Measurements from ENCODE around the gene CCDC92.

The CCDC92 gene

DNA sequence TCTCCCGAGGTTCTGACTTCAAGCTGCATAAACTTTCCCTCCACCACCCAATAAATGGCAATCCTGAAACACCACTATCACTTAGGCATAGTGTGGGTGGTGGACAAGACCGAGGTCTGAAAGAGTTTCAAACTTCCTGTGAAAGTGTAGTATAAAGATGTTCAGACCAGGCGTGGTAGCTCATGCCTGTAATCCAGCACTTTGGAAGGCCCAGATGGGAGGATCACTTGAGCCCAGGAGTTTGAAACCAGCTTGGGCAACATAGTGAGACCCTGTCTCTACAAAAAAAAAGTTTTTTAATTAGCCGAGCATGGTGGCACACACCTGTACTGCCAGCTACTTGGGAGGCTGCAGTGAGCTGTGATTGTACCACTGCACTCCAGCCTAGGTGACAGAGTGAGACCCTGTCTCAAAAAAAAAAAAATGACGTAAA is 61.9 kb downstream of the CCDC92 start:
- no peak for DNase-seq (ENCODE audit: low read depth in 2 of 2)

DNA sequence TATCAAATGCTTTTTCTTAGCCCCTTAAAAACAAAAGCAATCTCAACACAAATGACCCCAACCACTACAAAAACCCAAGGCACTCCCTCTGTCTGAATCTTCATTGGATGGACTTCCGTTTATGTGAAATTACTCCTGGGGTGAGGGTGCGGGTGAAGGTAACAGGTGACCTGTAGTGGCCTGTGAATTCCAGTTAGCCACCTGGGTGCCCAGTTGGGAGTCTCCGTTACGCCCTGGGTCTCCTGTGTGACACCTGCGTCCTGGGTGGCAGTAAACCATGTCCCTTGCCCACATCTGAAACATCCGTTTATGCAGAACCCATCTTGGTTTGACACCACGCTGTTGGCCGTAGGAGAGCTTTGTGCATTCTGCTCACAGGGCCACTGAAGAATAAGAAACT is 62.6 kb downstream of the CCDC92 start:
- DNase-seq (ENCODE audit: low read depth in 2 of 2) = no peak

DNA sequence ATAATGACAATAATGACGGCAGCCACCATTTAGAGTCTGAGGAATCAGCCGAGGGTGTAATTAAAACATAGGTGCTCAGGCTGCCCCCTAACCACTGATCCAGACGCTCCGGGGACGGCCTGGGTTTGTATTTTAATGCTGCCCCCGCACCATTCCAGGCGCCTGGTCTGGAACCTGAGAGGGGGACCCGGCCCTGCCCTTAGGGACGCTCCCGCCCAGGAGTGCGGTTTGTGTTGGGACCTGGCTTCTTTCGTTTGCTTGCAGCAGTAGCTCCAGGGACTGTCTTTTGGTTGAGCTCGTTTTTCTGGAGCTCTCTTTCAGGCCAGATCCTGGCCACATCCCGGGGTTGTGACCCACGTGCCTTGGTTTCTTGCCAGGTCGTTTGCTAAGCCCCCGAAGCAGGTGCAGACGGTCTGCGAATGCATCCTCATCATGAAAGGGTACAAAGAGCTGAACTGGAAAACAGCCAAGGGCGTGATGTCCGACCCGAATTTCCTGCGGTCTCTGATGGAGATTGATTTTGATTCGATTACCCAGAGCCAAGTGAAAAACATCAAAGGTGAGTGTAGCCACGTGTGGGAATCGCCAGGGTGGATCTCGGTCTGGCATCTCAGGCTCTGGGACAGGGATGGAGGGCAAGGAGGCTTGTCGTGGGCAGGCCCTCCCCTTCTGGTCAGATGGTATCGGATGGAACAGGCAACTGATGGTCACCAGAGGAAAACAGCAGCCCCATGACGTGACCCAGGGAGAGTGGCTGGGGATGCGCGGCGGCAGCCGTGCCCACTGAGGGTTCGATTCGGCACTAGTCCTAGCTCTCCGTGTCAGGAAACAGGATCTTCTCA is 63.5 kb downstream of the CCDC92 start:
- DNase-seq (ENCODE audit: low read depth in 2 of 2) = no peak

DNA sequence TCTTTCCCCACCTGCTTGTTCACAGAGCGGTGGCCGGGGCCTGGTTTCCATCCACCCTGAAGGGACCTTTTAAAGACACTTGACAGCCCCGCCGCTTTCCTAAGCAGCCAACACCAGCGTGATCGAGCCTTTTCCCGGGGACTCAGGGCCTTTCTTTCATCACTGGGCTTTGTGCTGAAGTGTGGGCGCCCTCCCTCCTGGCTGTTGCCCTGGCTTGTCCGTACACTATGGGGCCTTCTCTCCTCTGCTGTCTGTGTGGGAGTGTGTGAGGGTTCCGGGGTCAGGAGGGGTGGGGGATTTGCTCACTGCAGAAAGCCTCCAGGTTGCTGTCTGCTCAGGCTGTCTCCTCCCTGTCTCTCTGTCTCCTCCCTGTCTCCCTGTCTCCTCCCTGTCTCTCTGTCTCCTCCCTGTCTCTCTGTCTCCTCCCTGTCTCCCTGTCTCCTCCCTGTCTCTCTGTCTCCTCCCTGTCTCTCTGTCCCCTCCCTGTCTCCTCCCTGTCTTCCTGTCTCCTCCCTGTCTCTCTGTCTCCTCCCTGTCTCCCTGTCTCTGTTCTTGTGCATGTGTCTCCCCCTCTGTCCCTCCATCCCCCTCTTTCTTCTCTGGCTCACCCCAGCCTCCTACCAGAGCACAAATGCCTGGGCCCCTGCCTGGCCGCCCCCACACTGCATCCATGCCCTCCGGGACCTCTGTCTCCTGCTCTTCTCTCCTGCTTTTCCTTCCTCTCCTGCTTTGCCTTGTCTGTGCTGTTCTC is 64.7 kb downstream of the CCDC92 start:
- no peak for DNase-seq (ENCODE audit: low read depth in 2 of 2)

DNA sequence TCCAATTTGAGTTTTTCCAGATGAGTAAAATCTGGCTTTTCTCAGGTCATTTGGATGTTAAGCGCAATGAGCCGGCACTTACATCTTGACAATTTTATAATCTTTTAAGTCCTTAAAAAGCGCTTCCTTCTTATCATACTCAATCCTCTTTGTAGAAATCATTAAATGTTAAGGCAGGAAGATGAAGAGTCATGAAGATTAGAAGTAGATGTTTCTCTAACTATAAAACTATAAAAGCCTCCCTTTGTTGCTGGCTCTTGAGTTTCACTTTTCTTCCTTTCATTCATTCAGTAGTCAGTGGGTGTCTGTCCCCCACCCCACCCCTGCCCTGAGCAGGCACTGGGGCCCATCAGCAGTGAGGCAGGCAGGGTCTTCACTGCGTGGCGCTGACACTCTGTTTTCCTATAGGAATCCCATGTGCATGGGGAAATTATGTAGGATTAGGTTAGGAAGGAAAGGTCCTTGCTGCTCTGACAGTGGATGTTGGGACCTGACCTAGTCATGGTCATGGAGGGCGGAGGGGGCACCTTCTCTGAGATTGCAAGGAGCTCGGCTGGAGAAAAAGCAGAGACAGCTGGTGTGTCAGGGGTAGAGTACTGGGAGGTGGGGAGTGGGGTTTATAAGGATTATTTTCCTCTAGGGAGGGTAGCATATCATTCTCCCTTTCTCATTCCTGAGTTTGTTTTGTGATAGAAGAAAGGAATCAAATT is 65.8 kb downstream of the CCDC92 start:
- DNase-seq (ENCODE audit: low read depth in 2 of 2) = no peak

DNA sequence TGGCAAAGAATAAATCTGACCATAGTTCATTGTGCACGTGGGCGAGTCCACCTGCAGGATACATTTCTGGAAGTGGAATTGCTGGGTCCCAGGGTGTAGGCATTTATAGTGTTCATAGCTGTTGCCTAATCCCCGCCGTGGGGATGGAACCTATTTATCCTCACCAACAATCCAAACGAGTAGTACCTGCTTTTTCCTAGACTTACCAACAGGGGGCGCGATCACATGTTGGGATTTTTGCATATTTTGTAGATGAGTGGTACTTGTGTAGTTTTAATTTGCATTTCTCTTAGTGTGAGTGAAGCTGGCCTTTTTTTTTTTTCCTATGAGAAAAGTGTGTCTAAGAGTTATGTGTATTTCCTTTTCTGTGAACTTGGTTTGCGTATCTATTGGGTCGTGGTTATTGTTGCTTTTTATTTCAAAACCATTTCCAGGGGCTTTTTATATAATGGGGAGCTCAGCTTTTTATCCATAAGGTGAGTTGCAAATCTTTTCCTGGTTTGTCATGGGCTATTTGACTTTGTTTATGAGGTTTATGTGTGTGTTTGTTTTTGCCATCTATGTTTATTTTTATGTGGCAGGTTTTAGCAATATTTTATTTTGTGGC is 67.2 kb downstream of the CCDC92 start:
- peak; percentile 31 to 33 for DNase-seq (ENCODE audit: low read depth in 2 of 2)

DNA sequence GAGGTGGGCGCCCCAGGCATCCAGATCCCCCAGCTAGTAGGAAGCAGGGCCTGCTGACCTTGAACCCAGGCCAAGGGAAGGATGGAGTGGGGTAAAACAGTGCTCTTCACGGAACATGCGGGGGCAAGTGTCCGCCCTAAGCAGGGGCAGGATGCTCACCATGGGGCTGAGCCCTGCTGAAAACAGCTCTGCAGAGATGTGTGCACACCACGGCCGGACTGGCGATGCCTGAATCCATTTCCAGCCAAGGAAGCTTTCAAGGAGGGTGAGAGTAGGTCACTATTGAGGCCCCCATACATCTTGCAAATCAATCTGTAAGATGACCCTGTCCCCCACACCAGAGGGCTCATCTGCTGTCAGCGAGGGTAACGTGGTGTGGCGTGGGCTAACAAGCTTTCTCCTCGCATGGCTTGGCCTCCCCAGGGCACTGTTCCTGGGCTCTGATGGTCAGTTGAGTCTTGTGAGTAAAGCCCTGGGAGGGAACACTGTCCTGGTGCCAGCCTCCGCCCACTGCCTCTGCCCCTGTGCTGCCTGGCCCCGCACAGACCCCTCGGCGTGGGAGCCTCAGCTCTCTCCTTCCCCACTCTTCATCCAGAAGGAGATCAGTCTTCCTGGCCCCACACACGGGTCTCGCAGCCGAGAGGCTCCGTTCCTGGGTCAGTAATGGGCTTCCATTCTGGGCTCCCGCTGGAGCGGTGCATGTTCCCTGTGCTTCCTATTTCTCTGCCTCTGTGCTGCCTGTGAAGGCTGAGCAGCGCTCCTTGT is 69.1 kb downstream of the CCDC92 start:
- DNase-seq (ENCODE audit: low read depth in 2 of 2) = no peak

DNA sequence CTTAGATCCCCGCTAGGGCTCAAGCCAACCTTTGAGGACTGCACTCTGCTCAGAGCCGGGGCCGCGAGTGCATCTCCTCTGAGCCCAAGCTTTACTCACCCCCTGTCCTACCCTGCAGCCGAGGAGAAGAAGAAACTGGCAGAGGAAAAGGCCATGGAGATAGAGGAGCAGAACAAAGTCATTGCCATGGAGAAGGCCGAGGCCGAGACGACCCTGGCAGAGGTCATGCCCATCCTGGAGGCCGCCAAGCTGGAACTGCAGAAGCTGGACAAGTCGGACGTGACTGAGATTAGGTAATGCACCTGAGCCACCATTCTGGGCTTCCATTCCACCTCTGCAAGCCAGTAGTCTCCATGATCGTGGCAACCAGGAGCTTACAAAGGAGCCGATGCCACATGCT is 69.8 kb downstream of the CCDC92 start:
- DNase-seq (ENCODE audit: low read depth in 2 of 2) = no peak

DNA sequence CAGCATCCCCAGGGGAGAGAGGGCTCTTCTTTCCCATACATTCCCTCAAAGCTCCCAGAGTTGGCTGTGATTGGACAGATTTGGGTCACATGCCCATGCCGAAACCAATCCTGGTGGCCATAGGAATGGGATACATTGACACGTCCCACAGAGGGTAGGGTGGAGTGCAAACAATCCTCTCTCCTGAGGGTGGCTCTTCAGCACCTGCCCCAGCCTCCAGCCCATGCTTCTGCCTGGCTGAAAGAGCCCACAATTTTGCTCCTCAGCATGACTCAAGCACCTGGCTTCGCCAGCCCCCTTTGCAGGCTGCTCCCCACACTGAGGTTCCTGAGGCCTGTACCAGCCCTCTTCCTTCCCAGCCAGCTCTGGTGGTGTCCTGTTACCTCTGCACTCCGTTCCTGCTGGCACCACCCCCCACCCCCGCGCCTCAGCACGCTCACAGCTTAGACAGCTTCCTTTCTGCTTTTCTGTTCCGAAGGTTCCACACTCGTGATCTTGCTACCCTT is 71.7 kb downstream of the CCDC92 start:
- no peak for DNase-seq (ENCODE audit: low read depth in 2 of 2)

DNA sequence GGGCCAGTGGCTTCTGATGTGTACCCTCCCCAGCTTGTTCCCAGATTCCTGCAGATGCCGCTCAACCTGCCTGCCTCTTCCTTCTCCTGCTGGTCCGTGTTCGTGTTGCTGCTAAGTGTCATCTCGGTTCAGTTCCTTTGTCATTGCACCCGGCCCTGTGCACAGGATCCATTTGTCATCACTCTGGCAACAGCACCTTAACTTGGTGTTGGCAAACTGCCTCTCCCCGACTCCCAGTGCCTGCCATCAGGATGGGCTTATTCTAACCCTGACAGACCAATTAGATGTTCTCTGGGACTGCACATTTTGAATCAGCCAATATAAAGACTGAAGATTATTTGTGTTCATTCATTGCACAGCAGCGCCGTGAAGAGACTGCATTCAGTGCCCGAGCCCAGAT is 73.3 kb downstream of the CCDC92 start:
- no peak for DNase-seq (ENCODE audit: low read depth in 2 of 2)

DNA sequence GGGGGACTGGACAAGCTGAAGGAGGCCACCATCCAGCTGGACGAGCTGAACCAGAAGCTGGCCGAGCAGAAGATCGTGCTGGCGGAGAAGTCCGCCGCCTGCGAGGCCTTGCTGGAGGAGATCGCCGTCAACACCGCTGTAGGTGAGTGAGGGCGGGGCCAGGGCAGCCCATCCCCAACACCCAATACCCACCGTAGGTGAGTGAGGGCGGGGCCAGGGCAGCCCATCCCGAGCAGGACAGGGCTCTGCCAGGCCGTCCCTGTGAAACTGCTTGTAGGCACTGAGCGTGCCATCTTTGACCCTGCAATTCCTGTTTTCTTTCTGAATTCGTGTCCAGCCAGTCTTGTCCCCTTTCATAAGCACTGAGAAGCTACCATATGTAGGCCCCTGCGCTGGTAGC is 74.0 kb downstream of the CCDC92 start:
- DNase-seq (ENCODE audit: low read depth in 2 of 2) = no peak

DNA sequence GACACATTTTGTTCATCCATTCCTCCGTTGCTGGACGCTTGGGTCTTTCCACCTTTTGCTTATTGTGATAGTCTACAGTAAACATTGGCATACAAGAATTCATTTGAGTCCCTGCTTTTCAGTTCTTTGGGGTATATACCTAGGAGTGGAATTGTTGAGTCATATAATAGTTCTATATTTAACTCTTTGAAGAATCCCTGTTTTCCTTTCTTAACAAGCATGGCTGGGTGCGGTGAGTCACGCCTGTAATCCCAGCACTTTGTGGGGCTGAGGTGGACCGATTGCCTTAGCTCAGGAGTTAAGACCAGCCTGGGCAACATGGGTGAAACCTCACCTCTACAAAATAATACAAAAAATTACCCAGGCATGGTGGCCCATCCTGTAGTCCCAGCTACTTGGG is 75.4 kb downstream of the CCDC92 start:
- no peak for DNase-seq (ENCODE audit: low read depth in 2 of 2)

DNA sequence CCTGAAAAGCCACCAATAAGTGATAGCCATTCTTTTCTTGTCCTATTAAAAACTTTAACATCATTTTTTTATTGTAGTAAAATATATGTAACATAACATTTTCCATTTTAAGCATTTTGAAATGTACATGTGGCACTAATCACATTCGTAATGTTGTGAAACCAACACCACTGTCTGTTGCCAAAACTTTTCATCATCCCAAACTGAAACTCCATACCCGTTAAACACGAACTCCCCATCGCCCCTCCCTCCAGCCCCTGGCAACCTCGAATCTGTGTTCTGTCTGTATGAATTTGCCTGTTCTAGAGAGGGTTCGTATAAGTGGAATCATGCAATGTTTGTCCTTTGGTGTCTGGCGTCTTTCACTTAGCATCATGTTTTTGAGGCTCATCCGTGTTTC is 75.9 kb downstream of the CCDC92 start:
- no peak for DNase-seq (ENCODE audit: low read depth in 2 of 2)

DNA sequence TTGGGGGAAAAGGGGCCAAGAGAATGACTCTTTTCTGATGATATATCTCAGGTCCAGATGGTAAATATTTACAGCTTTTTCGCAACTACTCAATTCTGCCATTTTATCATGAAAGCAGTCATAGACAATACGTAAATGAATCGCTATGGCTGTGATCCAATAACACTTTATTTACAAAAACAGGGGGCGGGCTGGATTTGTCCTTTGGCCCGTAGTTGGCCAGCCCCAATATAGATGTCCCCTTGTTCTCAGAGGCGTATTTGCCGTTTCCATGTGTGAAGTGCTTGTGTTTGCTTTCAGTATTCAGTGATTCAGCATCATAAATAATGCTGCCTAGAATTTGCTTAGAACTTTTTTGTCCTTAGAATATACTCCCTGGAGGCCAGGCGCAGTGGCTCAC is 77.2 kb downstream of the CCDC92 start:
- DNase-seq (ENCODE audit: low read depth in 2 of 2) = no peak

DNA sequence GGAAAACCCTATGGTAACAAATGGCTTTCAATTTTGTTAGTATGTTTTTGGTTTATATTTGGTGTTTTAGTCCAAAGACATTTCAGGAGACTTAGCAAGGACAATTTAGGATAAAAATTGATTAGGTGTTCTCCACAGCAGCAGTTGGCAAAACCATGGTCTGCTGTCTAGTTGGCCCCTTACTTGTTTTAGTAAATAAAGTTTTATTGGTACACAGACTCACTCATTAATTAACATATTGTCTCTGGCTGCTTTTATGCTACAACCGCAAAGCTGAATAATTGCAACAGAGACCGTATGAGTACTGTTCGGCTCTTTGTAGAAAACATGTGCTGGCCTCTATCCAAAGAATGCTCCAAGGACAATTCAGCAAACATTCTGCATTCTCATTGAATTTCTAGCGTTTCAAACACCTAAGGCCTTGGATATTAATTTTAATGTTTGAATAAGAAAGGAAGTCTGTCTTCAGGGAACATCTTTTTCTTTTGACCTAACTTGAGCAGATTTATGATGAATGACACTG is 77.7 kb downstream of the CCDC92 start:
- no peak for DNase-seq (ENCODE audit: low read depth in 2 of 2)

DNA sequence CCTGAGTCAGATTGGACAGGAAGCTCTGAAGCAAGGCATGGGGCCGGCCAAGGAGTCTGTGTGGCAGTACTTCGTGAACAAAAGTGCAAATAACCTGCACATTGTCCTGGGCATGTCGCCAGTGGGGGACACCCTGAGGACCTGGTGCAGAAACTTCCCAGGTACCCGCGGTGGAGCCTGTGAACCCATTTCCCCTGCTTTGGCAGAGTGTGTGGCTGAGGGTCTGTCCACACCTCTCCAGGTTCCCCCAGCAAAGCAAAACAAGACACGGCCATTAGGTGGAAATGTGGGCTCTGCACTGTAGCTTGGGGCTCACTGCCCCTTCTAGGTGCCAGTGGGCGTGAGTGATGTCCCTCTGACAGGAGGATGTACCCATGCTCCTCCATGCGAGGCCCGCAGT is 79.4 kb downstream of the CCDC92 start:
- no peak for DNase-seq (ENCODE audit: low read depth in 2 of 2)

DNA sequence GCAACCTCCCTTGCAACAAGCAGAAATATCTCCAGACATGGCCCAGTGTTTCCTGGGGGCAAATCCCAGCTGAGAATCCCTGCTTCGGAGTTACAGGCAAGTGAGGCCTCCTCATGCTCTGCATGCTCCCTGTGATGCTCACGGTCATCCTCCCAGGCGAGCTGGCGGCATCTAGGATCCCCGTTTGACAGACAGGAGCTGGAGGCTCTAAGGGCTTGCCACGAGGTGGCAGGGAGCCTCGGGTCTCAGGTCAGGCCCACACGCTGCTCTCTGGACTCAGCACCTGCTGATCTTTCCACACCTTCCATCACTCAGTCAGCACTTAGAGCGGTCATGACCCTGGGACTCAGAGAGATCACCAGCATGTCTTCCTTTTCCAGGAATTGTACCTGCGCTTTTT is 79.8 kb downstream of the CCDC92 start:
- no peak for DNase-seq (ENCODE audit: low read depth in 2 of 2)

DNA sequence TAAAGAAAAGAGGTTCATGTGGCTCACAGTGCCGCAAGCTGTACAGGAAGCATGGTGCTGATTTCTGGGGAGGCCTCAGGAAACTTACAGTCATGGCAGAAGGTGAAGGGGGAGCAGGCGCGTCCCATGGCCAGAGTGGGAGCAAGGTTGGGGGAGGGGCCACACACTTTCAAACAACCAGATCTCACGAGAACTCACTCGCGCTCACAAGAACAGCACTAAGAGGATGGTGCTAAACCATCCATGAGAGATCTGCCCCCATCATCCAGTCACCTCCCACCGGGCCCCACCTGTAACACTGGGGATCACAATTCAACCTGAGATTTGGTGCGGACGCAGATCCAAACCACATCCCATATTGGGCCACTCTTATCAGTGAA is 80.5 kb downstream of the CCDC92 start:
- DNase-seq (ENCODE audit: low read depth in 2 of 2) = no peak

DNA sequence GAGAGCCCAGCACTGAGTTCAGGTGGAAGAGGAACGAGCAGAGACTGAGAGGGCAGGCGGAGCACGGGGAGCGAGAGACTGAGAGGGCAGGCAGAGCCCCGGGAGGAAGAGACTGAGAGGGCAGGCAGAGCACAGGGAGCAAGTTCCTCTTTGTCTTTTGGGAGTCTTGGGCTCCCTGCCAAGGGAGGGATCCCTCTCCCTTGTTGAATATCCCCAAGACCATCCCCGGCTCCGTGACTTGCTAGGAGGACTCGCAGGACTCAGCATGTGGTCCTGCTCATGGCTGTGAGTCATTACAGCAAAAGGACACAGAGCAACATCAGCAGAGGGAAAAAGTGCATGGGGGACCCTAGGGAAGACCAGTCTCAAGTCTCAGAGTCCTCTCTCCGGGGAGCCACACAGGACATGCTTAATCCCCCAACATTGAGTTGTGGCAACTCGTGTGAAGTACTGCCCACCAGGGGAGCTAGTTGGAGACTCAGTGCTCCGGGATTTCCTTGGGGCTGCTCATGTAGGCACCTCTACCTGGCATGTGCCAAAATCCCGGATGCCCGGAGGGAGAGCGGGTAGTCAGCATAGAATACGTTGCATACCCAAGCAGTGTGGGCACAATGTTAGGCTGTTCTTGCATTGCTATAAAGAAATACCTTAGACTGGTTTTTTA is 81.0 kb downstream of the CCDC92 start:
- no peak for DNase-seq (ENCODE audit: low read depth in 2 of 2)

DNA sequence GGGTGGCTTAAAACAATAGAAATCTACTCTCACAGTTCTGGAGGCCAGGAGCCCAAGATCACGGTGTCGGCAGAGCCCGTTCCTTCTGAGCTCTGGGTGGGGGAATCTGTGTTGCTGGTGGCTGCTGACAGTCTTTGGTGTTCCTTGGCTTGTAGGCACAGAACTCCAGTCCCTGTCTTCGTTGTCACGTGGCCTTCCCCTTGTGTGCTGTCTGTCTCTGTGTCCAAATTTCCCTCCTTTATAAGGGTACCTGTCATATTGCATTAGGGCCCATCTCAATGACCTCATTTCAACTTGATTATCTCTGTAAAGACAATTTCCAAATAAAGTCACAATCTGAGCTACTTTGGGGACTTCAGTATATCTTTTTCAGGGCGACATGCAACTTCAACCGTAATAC is 81.6 kb downstream of the CCDC92 start:
- DNase-seq (ENCODE audit: low read depth in 2 of 2) = no peak

DNA sequence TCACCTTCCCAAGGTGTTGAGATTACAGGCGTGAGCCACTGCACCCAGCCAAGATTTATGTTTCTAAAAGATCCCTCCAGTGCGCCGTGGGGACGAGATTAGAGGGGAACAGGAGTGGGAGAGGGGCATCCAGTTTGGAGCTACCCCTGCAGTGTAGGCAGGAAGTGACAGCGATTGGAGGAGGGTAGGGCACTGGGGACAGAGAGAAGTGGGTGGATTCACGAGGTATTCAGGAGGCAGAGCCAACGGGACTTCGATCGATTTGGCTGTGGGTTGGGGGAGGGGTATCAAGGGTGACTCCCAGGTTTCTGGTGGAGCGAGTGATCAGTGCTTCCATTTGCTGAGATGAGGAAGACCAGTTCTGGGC is 82.1 kb downstream of the CCDC92 start:
- DNase-seq (ENCODE audit: low read depth in 2 of 2) = no peak
